G401 (cell line): ENCODE data around the gene GALNS. TPM values are rescaled to one million over a fixed set of nuclear protein-coding genes. Genes with fewer than 3 reads are reported as not detected.

Experiments
- DNase-seq: peaks from one replicate; pipeline ENCODE4 v3.0.0-alpha.2; 2015; ENCODE audit warnings: low spot score
- in situ Hi-C: cut with HindIII; loops from 2 replicates; pipeline ENCODE4 v1.10.0; 2016; ENCODE audit warnings: low sequenced_read_pairs, mixed read lengths
- total RNA-seq: library from RNA; depleted of rRNA; stranded (reverse); fragments of >200 nt; shearing (Covaris generic); gene quantifications from 2 replicates; pipeline ENCODE4 v1.2.3, GENCODE V29; 2014

GALNS gene
- total RNA-seq, 1 experiment from 2014 or later = 12.3 TPM

- in situ Hi-C loops = no loop called here
- no peak for DNase-seq
Measured at GRCh38 chr16:88878356-88878755, 21.6 kb upstream of the GALNS start.

- in situ Hi-C loops = no loop called here
- no peak for DNase-seq
Measured at GRCh38 chr16:88877564-88878289, 21.0 kb upstream of the GALNS start.

GRCh38 chr16:88876942-88877526 lies 20.3 kb upstream of the GALNS start:
- no peak for DNase-seq
- in situ Hi-C loops = no loop called here

DNA sequence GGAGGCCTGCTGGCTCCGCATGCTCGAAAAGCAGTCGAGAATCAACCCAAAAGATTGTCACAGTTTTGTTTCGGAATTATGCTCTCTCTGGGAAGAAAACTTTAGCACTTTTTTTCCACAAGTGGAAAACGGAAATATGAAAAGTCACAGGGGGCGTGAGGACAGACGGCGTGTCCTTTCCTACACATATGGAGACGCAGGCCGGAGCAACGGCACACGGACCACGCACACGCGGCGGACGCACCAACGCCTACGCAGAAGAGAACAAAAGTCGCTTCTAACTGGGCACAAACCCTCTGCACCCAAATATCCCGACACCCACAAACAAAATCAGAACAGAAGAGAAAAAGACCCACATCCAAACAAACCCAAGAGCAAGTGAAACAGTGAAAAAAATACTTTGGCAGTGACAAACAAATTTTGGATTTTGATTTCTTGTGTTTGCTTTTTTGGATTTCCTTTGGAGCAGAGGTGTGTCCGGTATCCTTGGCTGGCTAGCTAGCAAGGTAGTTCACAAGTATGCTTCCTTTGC lies 19.0 kb upstream of the GALNS start:
- no peak for DNase-seq
- in situ Hi-C loops = no loop called here

DNA sequence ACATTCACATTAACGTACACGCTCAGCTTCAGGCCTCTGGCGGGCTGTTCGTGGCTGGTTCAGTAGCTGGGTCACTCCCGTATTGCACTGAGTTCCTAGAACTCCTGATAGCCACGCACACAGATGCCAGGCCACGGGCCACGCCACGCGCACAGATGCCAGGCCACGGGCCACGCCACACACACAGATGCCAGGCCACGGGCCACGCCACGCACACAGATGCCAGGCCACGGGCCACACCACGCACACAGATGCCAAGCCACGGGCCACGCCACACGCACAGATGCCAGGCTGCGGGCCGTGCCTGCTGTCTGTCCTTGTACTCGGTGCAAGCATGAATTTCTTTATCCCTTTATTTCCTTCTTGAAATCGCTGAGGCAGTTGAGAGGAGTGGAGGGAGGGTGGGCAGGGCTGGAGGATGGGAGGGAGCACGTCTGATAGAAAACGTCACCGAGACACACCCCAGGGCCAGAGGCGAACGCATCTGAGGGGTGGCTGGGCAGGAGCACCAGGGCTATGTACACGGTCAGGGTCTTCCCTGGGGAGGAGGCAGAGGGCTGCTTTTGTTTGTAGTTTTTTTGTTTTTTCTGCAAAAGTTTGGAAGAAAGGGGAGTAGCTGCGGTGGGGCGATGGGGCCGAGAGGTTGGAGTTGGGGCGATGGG lies 18.3 kb upstream of the GALNS start:
- in situ Hi-C loops = no loop called here
- no peak for DNase-seq

GRCh38 chr16:88872650-88873331 lies 16.0 kb upstream of the GALNS start:
- in situ Hi-C loops = no loop called here
- DNase-seq = peak; percentile 68

GRCh38 chr16:88871730-88872416 lies 15.1 kb upstream of the GALNS start:
- in situ Hi-C loops = no loop called here
- DNase-seq = no peak

DNA sequence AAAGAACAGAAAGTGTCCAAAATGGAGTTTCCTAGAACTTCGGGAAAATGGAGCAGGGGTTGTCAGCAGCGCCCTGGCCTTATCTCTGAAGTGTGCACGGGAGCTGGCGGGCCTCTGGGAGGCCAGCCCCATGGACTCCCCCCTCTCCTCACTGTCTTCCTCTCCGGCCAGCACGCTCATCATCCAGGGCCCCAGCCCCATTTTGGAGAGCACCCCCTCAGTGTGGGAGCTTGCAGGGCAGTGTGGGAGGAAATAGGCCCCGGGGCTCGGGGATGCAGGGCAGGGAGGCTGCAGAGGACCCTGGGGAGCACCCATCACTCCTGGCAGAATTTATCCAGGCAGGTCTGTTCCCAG lies 14.6 kb upstream of the GALNS start:
- no peak for DNase-seq
- in situ Hi-C loops = no loop called here

- no peak for DNase-seq
- in situ Hi-C loops = no loop called here
Measured at GRCh38 chr16:88870608-88871348, 14.0 kb upstream of the GALNS start.

GRCh38 chr16:88869673-88869980 lies 12.9 kb upstream of the GALNS start:
- DNase-seq = peak; percentile 65
- in situ Hi-C loops = no loop called here

DNA sequence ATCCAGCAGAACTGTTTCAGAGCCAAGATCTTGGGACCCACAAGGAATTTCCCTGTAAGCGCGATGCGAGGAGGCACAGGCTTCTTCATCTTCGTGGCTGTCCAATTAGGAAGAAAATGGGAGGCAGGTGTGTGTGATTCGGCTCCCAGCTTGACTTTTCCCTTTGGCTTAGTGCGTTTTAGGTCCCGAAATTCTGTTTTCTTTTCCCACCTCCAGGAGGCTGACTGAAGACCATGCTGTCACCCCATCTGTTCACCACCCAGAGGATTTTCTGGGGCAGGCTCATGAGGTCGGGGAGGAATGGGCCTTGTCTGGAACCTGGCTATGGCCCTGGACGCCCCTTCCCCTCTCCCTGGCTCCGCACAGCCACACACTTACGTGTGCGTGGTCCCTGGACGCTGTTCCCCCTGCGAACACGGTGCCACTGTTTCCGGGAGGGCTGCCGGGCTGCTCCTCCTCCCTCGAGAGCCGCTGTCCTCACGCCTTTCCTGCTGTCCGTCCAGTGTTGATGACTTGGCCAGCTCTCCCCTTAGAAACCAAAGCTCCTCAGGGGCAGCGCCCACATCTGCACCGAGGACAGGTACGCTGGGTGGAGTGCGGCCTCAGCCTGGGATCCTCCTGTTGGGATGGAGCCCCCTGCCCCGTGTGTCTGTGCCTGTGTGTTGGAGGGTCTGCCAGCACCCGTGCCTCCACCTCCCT lies 12.4 kb upstream of the GALNS start:
- DNase-seq = peak; percentile 88
- in situ Hi-C loops = no loop called here

- no peak for DNase-seq
- in situ Hi-C loops = no loop called here
Measured at GRCh38 chr16:88867581-88868246, 11.0 kb upstream of the GALNS start.

DNA sequence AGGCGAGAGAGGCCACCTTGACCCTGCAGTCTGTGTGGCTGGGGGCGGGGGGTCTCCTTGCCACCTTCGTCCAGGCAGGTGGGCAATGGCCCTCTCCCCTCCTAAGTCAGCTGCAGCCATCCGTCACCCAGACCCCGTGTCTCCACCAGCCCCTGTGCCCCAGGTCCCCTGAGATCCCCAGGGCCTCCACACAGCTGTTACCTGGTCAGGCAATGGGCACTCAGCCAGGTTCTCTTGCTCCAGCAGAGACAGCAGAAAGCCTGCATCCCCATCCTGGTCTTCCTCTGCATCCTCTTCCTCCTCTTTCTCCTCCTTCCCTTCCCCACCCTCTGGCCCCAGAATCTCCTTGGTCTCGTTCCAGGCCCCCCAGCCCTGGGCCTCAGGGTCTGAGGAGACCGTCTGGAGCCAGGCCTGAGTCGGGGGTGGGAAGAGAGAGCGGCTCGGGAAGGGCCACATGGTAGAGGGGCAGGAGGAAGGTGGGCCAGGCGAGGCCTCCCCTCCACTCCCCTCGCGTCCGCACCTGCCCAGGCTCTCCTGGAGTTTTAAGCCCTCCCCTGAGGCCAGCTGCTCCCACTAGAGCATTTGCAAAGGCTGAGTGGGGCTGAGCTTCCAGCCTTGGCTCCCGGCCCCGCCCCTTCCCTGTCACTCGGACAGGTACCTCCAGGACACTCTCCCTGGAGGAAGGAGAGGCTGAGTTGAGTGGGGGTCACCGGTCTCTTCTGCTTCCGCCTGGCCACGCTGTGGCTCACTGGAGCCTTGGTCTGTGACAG lies 9.6 kb upstream of the GALNS start, which contains the start of gene PABPN1L:
TSS of gene PABPN1L (minus strand) at position 510 of the 770 bp plus-strand sequence. CDS start at position 456, 54 bp downstream.
- in situ Hi-C loops = no loop called here
- DNase-seq = peak; percentile 17

GRCh38 chr16:88865742-88866141 lies 9.0 kb upstream of the GALNS start:
- no peak for DNase-seq
- in situ Hi-C loops = no loop called here

- no peak for DNase-seq
- in situ Hi-C loops = no loop called here
Measured at GRCh38 chr16:88865310-88865709, 8.6 kb upstream of the GALNS start.

- in situ Hi-C loops = no loop called here
Measured at GRCh38 chr16:88864521-88864920, 7.8 kb upstream of the GALNS start.

DNA sequence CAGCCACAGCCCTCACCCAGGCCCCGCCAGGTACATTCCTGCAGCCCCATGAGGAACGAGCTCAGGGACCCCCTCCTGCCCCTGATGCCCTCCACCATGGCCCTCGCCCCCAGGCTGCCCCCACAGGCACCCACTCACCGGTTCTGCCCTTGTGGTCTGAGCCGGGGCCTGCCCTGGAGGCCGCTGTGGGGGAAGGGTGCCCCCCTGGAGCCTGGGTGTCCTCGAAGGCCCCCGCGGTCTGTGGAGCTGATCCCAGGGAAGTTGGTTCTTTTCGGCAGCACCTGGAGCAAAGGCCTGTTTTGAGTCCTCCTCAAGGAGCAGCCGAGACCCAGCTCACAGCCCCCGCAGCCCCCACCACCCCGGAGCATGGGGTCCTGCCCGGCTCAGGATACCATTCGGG lies 7.4 kb upstream of the GALNS start:
- in situ Hi-C loops = no loop called here
- no peak for DNase-seq

More at GRCh38 chr16:88864521-88864920, 7.8 kb upstream of the GALNS start:
- DNase-seq = no peak
